Fibroblast of the aortic adventitia (primary cell): ENCODE results near the gene CBLB. TPM values are rescaled to one million over a fixed set of nuclear protein-coding genes. Genes with fewer than 3 reads are reported as not detected.
A peak's percentile ranks its signal among the peaks of the same experiment; 100 is the strongest.

Experiments
- DNase-seq: peaks from one replicate; pipeline ENCODE4 v3.0.0-alpha.2; 2010; ENCODE audit warnings: low read depth
- H3K4me3 ChIP-seq: 2 replicates; pipeline ENCODE4 v1.5.1; 2011; ENCODE audit warnings: low read depth, mild to moderate bottlenecking, control low read depth, low read length, moderate library complexity
- total RNA-seq: library from RNA; depleted of rRNA; stranded (reverse); fragments of >200 nt; gene quantifications from 2 replicates; pipeline ENCODE4 v1.2.3, GENCODE V29; 2012; ENCODE audit warnings: low replicate concordance
- TF ChIP-seq, protein P1 (sequence below): IDR thresholded peaks from 2 replicates; pipeline ENCODE4 v1.5.1; 2011; ENCODE audit warnings: mild to moderate bottlenecking, low read length, control low read depth, inconsistent platforms; ENCODE audit not compliant: insufficient read depth

CBLB gene
- total RNA-seq, 1 donor, result 63.9 TPM

DNA sequence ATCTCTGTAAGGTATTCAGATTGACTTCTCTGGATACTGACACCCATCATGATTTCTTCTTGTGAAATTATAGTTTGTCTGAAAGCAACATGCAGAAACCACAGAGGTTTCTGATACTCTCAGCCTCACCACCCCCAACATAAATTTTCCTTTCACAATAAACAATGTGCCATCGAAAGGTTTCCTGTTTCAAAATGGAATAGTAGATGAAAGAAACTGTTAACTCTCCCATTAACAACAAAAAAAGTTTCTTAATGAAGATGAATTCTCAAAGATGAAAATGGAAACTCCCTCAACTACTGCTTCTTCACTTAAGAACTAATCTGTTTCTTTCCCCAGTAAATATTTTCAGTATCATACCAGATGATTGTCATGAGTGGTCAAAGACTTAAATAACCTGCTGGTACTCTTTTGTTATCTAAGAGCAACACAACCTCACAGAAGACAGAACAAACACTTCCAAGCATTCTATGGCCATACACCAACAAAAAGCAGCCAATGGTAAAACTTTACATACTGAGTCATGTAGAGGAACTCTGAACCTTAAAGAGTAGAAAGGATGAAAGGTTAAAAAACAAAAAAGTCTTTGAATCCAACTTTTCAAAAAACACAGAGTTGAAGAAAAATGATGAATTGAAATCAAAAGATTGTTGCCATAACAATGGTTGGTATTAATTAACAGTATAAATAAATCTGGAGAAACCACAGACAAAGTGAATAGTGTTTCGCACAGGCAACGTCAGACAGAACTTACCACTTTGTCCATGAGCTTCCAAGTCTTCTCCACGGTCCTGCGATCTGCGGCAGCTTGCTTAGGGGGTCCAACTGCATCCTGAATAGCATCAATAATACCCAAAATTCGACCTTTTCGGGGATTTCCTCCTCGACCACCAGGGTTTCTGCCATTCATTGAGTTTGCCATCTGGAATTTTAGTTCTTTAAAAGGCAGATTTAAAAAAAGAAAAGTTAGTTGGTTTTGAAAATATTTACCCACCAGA lies 1.9 kb downstream of the CBLB start:
- DNase-seq, result peak; percentile 66
- TF ChIP-seq, protein P1, sequence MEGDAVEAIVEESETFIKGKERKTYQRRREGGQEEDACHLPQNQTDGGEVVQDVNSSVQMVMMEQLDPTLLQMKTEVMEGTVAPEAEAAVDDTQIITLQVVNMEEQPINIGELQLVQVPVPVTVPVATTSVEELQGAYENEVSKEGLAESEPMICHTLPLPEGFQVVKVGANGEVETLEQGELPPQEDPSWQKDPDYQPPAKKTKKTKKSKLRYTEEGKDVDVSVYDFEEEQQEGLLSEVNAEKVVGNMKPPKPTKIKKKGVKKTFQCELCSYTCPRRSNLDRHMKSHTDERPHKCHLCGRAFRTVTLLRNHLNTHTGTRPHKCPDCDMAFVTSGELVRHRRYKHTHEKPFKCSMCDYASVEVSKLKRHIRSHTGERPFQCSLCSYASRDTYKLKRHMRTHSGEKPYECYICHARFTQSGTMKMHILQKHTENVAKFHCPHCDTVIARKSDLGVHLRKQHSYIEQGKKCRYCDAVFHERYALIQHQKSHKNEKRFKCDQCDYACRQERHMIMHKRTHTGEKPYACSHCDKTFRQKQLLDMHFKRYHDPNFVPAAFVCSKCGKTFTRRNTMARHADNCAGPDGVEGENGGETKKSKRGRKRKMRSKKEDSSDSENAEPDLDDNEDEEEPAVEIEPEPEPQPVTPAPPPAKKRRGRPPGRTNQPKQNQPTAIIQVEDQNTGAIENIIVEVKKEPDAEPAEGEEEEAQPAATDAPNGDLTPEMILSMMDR, result peak; percentile 6
- peak overlapping the region; percentile 87 for H3K4me3 ChIP-seq

DNA sequence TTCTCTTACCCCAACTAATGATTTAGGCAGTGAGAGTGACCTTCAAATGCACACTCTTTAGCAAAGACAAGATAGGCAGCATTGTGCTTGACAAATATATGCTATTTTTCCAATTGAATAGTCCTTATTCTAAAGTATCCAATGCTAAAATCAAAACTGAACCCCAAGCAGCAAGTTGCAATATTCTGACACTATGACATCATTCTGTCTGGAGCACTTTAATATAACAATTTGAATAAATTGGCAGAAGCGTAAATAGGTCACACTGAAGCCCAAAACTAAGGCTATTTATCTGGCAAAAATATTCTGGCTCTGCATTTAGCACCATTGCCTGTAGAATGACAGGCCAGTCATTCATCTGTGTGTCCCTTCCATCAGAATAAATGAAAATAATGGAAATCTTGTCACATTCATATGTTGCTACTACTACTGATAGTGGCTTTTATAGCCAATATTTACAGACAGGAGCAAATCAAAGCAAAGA lies 2.9 kb downstream of the CBLB start:
- TF ChIP-seq, protein P1, result no peak
- peak overlapping the region; percentile 87 for H3K4me3 ChIP-seq
- peak; percentile 35 for DNase-seq

DNA sequence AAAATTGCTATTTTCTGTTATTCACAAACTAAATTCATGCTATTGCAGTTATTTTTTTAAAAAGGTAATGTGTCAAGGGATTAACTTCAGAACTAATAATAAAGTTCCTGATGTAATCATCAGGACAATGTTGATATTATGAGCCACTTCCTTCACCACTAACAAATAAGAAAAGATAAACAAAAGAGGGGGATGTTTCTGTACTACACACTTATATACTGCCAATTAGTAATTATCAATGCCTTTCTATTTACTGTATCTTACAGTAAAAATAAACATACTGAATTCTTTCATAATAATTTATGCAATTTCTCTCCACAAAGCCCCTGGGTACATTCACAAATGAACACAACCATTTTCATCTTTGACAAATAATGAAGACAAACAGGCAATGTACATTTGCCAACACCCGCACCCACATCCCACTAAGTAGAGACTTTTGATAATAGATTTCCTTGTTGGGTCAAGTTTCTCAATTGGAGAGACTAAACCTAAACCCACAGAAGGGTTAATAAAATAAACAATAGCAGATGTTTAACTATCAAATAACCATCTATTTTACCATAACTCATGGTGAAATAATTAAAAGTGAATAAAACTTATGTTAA lies 3.7 kb downstream of the CBLB start:
- DNase-seq, result peak; percentile 16
- H3K4me3 ChIP-seq, result peak overlapping the region; percentile 87
- TF ChIP-seq, protein P1, result no peak

DNA sequence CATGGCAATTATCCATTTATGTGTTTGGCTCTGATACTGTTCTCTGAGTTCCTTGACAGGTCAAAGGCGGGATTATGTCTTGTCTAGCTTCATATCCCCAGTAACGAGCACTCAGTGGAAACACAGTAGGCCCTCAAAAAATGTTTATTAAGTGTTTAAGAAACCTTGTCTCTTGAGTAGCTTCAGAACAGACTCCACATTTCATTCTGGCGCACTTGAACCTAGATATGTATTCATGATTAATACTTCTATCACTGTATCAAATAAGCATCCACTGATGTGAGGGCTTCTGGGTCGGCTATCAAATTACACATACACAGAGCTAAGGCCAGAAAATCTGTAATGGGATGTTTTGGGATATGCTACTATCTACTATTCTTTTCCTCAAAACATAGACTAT lies 4.6 kb downstream of the CBLB start:
- DNase-seq, result peak; percentile 3
- no peak overlapping the region for H3K4me3 ChIP-seq
- TF ChIP-seq, protein P1, result no peak

DNA sequence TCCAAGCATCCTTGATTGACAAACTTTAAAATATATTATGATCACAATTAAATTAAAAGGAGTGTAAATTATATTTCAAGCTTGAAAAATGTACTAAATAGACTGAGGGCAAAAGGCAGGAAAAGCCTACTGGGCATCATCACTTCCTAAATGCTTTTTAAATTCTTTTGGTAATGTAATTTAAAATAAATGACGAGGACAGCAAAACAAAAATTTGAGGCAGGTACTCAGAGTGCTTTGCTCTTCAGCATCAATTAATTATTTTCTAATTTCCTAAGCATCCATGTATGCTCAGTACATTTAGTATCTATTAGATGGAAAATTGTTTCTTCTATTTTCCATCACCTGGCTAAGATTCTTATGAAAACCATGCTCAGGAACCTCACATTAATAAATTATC lies 5.2 kb downstream of the CBLB start:
- H3K4me3 ChIP-seq, result no peak overlapping the region
- TF ChIP-seq, protein P1, result no peak
- DNase-seq, result no peak

DNA sequence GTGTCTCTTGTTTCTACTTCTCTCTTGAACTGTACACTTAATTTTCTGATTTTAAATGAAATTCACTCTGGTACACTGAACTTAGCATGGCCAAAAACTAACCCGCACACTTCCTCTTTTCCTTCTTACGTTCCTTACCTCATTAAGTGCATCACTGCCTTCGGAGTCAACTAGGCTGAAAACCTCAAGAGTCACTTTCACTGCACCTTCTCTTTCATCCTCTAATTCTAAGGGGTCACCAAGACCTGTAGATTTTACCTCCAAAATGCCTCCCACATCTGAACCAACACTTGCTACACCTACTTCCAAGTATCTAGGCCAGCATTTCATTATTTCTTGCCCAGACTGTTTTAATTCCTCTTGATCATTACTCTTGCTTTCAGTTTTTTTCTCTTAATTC lies 6.6 kb downstream of the CBLB start:
- H3K4me3 ChIP-seq, result no peak overlapping the region
- TF ChIP-seq, protein P1, result no peak
- no peak for DNase-seq
